OCI-LY1 (cell line): ENCODE data around the gene AGAP1.

Experiments used
- H2AFZ ChIP-seq: fragments of 200-600 bp; sonication (generic), shearing (Covaris generic); 2 replicates; pipeline ENCODE4 v1.6.0; 2014; ENCODE audit warnings: antibody characterized with exemption, mild to moderate bottlenecking, low read length
- H3F3A ChIP-seq: fragments of 200-600 bp; sonication (generic), shearing (Covaris generic); 2 replicates; pipeline ENCODE4 v1.6.0; 2014; ENCODE audit warnings: mild to moderate bottlenecking, antibody characterized with exemption, low read length, moderate library complexity; ENCODE audit not compliant: insufficient read depth
- H3K27ac ChIP-seq: fragments of 200-600 bp; sonication (generic); 2 replicates; pipeline ENCODE4 v1.5.1; 2014; ENCODE audit warnings: low read length, mixed run types, mild to moderate bottlenecking, low read depth; ENCODE audit not compliant: poor library complexity, severe bottlenecking
- H3K27me3 ChIP-seq: fragments of 200-600 bp; sonication (generic); 2 replicates; pipeline ENCODE4 v1.6.0; 2014; ENCODE audit warnings: antibody characterized with exemption, mild to moderate bottlenecking, low read length, moderate library complexity; ENCODE audit not compliant: insufficient read depth
- H3K36me3 ChIP-seq: fragments of 200-600 bp; sonication (generic); 2 replicates; pipeline ENCODE4 v1.6.1; 2014; ENCODE audit warnings: mild to moderate bottlenecking, antibody characterized with exemption, low read length, moderate library complexity, mixed read lengths; ENCODE audit not compliant: insufficient read depth
- H3K4me1 ChIP-seq: fragments of 200-600 bp; sonication (generic); 2 replicates; pipeline ENCODE4 v1.5.1; 2014; ENCODE audit warnings: mild to moderate bottlenecking, low read length, moderate library complexity; ENCODE audit not compliant: insufficient read depth, severe bottlenecking
- H3K4me2 ChIP-seq: fragments of 200-600 bp; sonication (generic), shearing (Covaris generic); 2 replicates; pipeline ENCODE4 v1.6.1; 2014; ENCODE audit warnings: low read length
- H3K4me3 ChIP-seq: fragments of 200-600 bp; sonication (generic); 2 replicates; pipeline ENCODE4 v1.5.1; 2014; ENCODE audit warnings: low read length, low read depth, mild to moderate bottlenecking, mixed read lengths; ENCODE audit not compliant: poor library complexity, severe bottlenecking
- H3K79me2 ChIP-seq: fragments of 200-600 bp; shearing (Covaris generic); 2 replicates; pipeline ENCODE4 v1.6.1; 2016; ENCODE audit warnings: mixed run types, low read length, mixed read lengths; ENCODE audit not compliant: insufficient read depth
- H3K9ac ChIP-seq: fragments of 200-600 bp; sonication (generic), shearing (Covaris generic); 2 replicates; pipeline ENCODE4 v1.6.1; 2014; ENCODE audit warnings: mild to moderate bottlenecking, low read length, mixed read lengths
- H3K9me2 ChIP-seq: fragments of 200-600 bp; sonication (generic), shearing (Covaris generic); 2 replicates; pipeline ENCODE4 v1.6.1; 2014; ENCODE audit warnings: low read depth, mild to moderate bottlenecking, low read length, mixed read lengths
- H3K9me3 ChIP-seq: fragments of 200-600 bp; shearing (Covaris generic); 2 replicates; pipeline ENCODE4 v1.6.1; 2014; ENCODE audit warnings: low read length, mixed read lengths
- H4K20me1 ChIP-seq: fragments of 200-600 bp; sonication (generic), shearing (Covaris generic); 2 replicates; pipeline ENCODE4 v1.6.0; 2016; ENCODE audit warnings: mild to moderate bottlenecking, low read length; ENCODE audit not compliant: insufficient read depth
- EZH2 ChIP-seq: fragments of 200-600 bp; sonication (generic), shearing (Covaris generic); IDR thresholded peaks from 2 replicates; pipeline ENCODE4 v1.8.0; 2017; ENCODE audit warnings: borderline replicate concordance, mixed run types, mild to moderate bottlenecking, antibody characterized with exemption, low read length, moderate library complexity, mixed read lengths
- TF ChIP-seq, protein P1 (sequence below): fragments of 200-600 bp; sonication (generic), shearing (Covaris generic); IDR thresholded peaks from 2 replicates; pipeline ENCODE4 v1.5.1; 2017; ENCODE audit warnings: mild to moderate bottlenecking, antibody characterized with exemption, low read length, moderate library complexity, mixed read lengths

Gene AGAP1

DNA sequence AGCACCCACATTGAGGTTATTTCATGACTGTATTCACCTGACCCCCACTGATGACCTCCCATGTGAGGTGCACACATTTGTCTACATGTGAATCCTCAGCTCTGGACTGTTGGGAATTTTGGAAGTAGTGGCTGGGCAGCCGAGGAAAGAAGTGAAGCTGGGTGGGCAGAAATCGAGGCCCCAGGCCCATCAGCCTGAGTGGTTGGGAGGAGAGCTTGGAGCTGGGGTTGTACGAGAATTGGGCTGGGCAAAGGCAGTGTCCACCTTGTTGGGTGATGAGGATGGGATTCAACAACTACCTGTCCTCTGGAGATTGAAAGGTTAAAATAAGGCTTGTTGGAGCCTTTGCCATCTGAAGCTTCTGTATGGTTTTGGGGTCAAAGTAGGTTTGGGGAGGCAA is 35.8 kb downstream of the AGAP1 start:
- no peaks in the 10 kb centered on the region for H3K27me3 ChIP-seq
- TF ChIP-seq, protein P1, sequence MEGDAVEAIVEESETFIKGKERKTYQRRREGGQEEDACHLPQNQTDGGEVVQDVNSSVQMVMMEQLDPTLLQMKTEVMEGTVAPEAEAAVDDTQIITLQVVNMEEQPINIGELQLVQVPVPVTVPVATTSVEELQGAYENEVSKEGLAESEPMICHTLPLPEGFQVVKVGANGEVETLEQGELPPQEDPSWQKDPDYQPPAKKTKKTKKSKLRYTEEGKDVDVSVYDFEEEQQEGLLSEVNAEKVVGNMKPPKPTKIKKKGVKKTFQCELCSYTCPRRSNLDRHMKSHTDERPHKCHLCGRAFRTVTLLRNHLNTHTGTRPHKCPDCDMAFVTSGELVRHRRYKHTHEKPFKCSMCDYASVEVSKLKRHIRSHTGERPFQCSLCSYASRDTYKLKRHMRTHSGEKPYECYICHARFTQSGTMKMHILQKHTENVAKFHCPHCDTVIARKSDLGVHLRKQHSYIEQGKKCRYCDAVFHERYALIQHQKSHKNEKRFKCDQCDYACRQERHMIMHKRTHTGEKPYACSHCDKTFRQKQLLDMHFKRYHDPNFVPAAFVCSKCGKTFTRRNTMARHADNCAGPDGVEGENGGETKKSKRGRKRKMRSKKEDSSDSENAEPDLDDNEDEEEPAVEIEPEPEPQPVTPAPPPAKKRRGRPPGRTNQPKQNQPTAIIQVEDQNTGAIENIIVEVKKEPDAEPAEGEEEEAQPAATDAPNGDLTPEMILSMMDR: no peak
- no peak for TF ChIP-seq EZH2
- no peak overlapping the region for H3K9ac ChIP-seq
- H2AFZ ChIP-seq: no peak overlapping the region
- no peaks in the 10 kb centered on the region for H3F3A ChIP-seq
- no peaks in the 10 kb centered on the region for H3K79me2 ChIP-seq
- no peaks in the 10 kb centered on the region for H3K4me1 ChIP-seq
- H3K27ac ChIP-seq: no peak overlapping the region
- no peaks in the 10 kb centered on the region for H4K20me1 ChIP-seq
- no peaks in the 10 kb centered on the region for H3K9me3 ChIP-seq
- no peaks in the 10 kb centered on the region for H3K9me2 ChIP-seq
- no peak overlapping the region for H3K4me2 ChIP-seq
- H3K36me3 ChIP-seq: no peaks in the 10 kb centered on the region
- no peak overlapping the region for H3K4me3 ChIP-seq

DNA sequence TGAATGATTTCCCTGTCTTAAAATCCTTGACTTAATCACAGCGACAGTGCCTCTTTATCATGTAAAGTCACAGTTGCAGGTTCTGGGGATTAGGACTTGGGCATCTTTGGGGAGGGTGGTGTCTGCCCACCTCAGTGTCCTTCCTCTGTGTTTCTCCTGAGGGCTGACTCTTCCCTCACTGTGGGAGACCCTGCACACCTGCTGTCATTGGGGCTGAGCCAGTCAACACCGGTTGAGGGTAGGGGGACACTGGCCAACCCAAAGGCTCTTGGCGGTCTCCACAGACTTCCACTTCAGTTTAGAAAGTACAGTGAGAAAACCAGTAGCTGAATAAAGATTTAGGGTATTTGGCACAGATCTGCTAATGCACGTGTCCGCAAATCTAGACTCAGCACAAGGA is 36.9 kb downstream of the AGAP1 start:
- H3K27me3 ChIP-seq: no peaks in the 10 kb centered on the region
- no peak overlapping the region for H3K9ac ChIP-seq
- no peak overlapping the region for H3K27ac ChIP-seq
- H3K79me2 ChIP-seq: no peaks in the 10 kb centered on the region
- no peaks in the 10 kb centered on the region for H3K9me3 ChIP-seq
- no peak overlapping the region for H3K4me3 ChIP-seq
- H4K20me1 ChIP-seq: no peaks in the 10 kb centered on the region
- no peak overlapping the region for H2AFZ ChIP-seq
- no peaks in the 10 kb centered on the region for H3K9me2 ChIP-seq
- no peaks in the 10 kb centered on the region for H3K36me3 ChIP-seq
- no peaks in the 10 kb centered on the region for H3F3A ChIP-seq
- TF ChIP-seq, protein P1: no peak
- no peak for TF ChIP-seq EZH2
- H3K4me2 ChIP-seq: no peak overlapping the region
- H3K4me1 ChIP-seq: no peaks in the 10 kb centered on the region

DNA sequence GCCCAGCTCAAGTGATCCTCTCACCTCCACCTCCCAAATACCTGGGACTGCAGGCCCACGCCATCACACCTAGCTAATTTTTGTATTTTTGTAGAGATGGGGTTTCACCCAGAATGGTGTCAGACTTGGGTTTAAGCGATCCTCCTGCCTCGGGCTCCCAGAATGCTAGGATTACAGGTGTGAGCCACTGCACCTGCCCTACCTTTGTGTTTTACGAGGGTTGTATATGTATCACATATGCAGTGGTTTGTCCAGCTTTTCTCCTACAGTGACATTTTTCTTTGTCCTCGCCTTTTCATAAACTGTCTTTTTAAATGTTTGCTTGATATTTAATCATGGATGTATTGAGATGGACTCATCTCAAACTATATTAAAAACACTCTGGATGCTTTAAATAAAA is 38.5 kb downstream of the AGAP1 start:
- no peak overlapping the region for H3K4me2 ChIP-seq
- H3K9ac ChIP-seq: no peak overlapping the region
- no peaks in the 10 kb centered on the region for H3K27me3 ChIP-seq
- H3K4me1 ChIP-seq: no peaks in the 10 kb centered on the region
- TF ChIP-seq, protein P1: no peak
- no peak for TF ChIP-seq EZH2
- no peaks in the 10 kb centered on the region for H3K36me3 ChIP-seq
- no peaks in the 10 kb centered on the region for H3K9me2 ChIP-seq
- no peaks in the 10 kb centered on the region for H3K79me2 ChIP-seq
- H2AFZ ChIP-seq: no peak overlapping the region
- H3F3A ChIP-seq: no peaks in the 10 kb centered on the region
- no peaks in the 10 kb centered on the region for H4K20me1 ChIP-seq
- no peak overlapping the region for H3K4me3 ChIP-seq
- H3K9me3 ChIP-seq: no peaks in the 10 kb centered on the region
- no peak overlapping the region for H3K27ac ChIP-seq
